Body of pancreas (tissue), 4 donors: ENCODE results near the gene AHCYL1. TPM values are rescaled to one million over a fixed set of nuclear protein-coding genes. Genes with fewer than 3 reads are reported as not detected.
A peak's percentile ranks its signal among the peaks of the same experiment; 100 is the strongest.

Experiments
- ATAC-seq: fragments of 150-250 bp; one replicate; pipeline ENCODE4 v1.9.1; 2016
- DNase-seq, 4 donors: peaks; one replicate each; pipeline ENCODE4 v3.0.0-alpha.2; 2019
- H3K27ac ChIP-seq, 4 donors: fragments of 200-600 bp; sonication (generic); 1 replicate in 3 of 4; 2 replicates in 1 of 4; pipeline versions ENCODE4 v1.5.1 to v1.6.1; 2016 to 2019; ENCODE audit warnings: mild to moderate bottlenecking in 1 of 4, mixed read lengths in 1 of 4, moderate library complexity in 1 of 4
- H3K27me3 ChIP-seq, 2 donors: fragments of 200-600 bp; sonication (generic); one replicate each; pipeline ENCODE4 v1.6.0; 2016; ENCODE audit warnings: mild to moderate bottlenecking in 1 of 2
- H3K36me3 ChIP-seq, 2 donors: fragments of 200-600 bp; sonication (generic); replicated peaks in 1 of 2; 2 replicates each; pipeline ENCODE4 v1.5.1; 2016; ENCODE audit warnings: low read depth in 2 of 2; ENCODE audit not compliant: insufficient read depth in 1 of 2
- H3K4me1 ChIP-seq: fragments of 200-600 bp; sonication (generic); one replicate; pipeline ENCODE4 v1.6.0; 2016
- H3K4me3 ChIP-seq, 2 donors: fragments of 200-600 bp; sonication (generic); 1 replicate in 1 of 2; 2 replicates in 1 of 2; pipeline ENCODE4 v1.5.1; 2016 to 2019
- H3K9me3 ChIP-seq, 3 donors: fragments of 200-600 bp; sonication (generic); 1 replicate in 2 of 3; 2 replicates in 1 of 3; pipeline ENCODE4 v1.5.1; 2016
- CTCF ChIP-seq, 7 experiments: fragments of 450-650 bp in 4 of 7; fragments of 200-600 bp in 3 of 7; sonication (generic) in 3 of 7; IDR thresholded peaks; one replicate each; pipeline ENCODE4 v1.5.1; 2016 to 2019; ENCODE audit warnings: antibody characterized with exemption in 7 of 7
- POLR2A ChIP-seq, 3 donors: fragments of 450-650 bp; IDR thresholded peaks; one replicate each; pipeline ENCODE4 v1.6.1; 2016; ENCODE audit warnings: antibody characterized with exemption in 3 of 3, mild to moderate bottlenecking in 2 of 3
- WGBS, 2 donors: methylation state at CpG; one replicate each; pipeline ENCODE4 v1.1.5; 2017; 5-methylcytosine and 5-hydroxymethylcytosine counted together
- intact Hi-C: fragments of 100-400 bp; cut with DNase I; formaldehyde crosslinking; loops from one replicate; pipeline ENCODE4 v1.15.1; 2023
- total RNA-seq, 2 donors: library from RNA; depleted of rRNA; stranded (reverse); fragments of >200 nt; gene quantifications; one replicate each; pipeline ENCODE4 v1.1.0, GENCODE V29; 2016

AHCYL1 gene
- total RNA-seq, 2 donors from 2014 or later: 38.4 to 61.6 TPM

GRCh38 chr1:110004583-110004982 is 20.0 kb downstream of the AHCYL1 start:
- TF ChIP-seq POLR2A (IDR thresholded peaks at IDR 0.05): no peak
- no peak for TF ChIP-seq CTCF (IDR thresholded peaks at IDR 0.05)
- H3K27ac ChIP-seq: peak overlapping the region in 3 of 4 donors; percentile 69 to 81 (median 74)
- no peaks in the 10 kb centered on the region for H3K9me3 ChIP-seq
- H3K27me3 ChIP-seq: no peaks in the 10 kb centered on the region
- peaks cover 42% of the 10 kb centered on the region for H3K4me1 ChIP-seq
- H3K36me3 ChIP-seq: peaks cover 0 to 2% of the 10 kb centered on the region in 2 donors
- 23 to 25% methylated on average over 1 of the region's 1 CpG for WGBS, 2 donors
- DNase-seq (no peak), ATAC-seq (no peak)
- H3K4me3 ChIP-seq: no peak overlapping the region
- intact Hi-C loops: no loop called here

DNA sequence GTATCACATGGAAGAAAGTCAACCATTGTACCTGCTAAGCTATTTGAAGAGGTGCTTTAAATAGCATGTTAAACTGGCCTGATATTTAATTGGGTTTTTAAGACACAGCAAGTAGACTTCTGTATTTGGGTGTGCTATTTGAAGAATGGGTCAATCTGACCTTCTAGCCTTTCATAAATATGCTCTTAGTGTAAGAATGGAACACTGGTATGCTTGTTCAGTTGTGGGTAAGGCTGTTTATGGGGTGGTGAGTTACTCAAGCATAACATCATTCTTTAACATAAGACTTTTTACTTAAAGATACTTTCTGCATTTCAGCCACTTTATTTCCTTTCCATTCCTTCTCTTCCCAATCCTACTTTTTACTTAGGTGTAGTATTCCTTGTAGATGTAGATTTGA is 21.4 kb downstream of the AHCYL1 start:
- ATAC-seq (no peak), DNase-seq (no peak)
- no peaks in the 10 kb centered on the region for H3K9me3 ChIP-seq
- H3K36me3 ChIP-seq: peaks cover 0 to 4% of the 10 kb centered on the region in 2 donors
- H3K27me3 ChIP-seq: no peaks in the 10 kb centered on the region
- no peak overlapping the region for H3K4me3 ChIP-seq
- intact Hi-C loops: no loop called here
- no peak overlapping the region for H3K27ac ChIP-seq
- H3K4me1 ChIP-seq: peaks cover 38% of the 10 kb centered on the region
- no peak for TF ChIP-seq CTCF (IDR thresholded peaks at IDR 0.05)
- no peak for TF ChIP-seq POLR2A (IDR thresholded peaks at IDR 0.05)

- WGBS, 2 donors: 7 to 18% methylated on average over 1 of the region's 1 CpG
- no peaks in the 10 kb centered on the region for H3K27me3 ChIP-seq
- H3K36me3 ChIP-seq: peaks cover 0 to 6% of the 10 kb centered on the region in 2 donors
- no peak overlapping the region for H3K4me3 ChIP-seq
- intact Hi-C loops: no loop called here
- ATAC-seq: no peak
- TF ChIP-seq CTCF (IDR thresholded peaks at IDR 0.05) (no peak), POLR2A (IDR thresholded peaks at IDR 0.05) (no peak)
- DNase-seq: no peak
- H3K9me3 ChIP-seq: no peaks in the 10 kb centered on the region
- H3K27ac ChIP-seq: no peak overlapping the region
- H3K4me1 ChIP-seq: peaks cover 38% of the 10 kb centered on the region
These were observed 22.0 kb downstream of the AHCYL1 start for GRCh38 chr1:110006516-110006915.

- intact Hi-C loops: no loop called here
- peaks cover 0 to 6% of the 10 kb centered on the region in 2 donors for H3K36me3 ChIP-seq
- peak overlapping the region in 1 of 4 donors; percentile 2 for H3K27ac ChIP-seq
- no peak overlapping the region for H3K4me3 ChIP-seq
- WGBS, 2 donors: 56 to 57% methylated on average over 4 of the region's 4 CpGs
- ATAC-seq (no peak), DNase-seq (no peak)
- TF ChIP-seq CTCF (IDR thresholded peaks at IDR 0.05) (no peak), POLR2A (IDR thresholded peaks at IDR 0.05) (no peak)
- H3K9me3 ChIP-seq: no peaks in the 10 kb centered on the region
- peaks cover 35% of the 10 kb centered on the region for H3K4me1 ChIP-seq
- no peaks in the 10 kb centered on the region for H3K27me3 ChIP-seq
These were observed 22.7 kb downstream of the AHCYL1 start for GRCh38 chr1:110007046-110007830.
